Vagina (tissue), 2 donors: Measurements from ENCODE around the gene DDX43.

Source experiments
- CTCF ChIP-seq, 3 experiments: fragments of 450-650 bp in 2 of 3; fragments of 200-600 bp in 1 of 3; sonication (generic) in 1 of 3; IDR thresholded peaks; one replicate each; pipeline ENCODE4 v1.5.1; 2017 to 2019; ENCODE audit warnings: antibody characterized with exemption in 3 of 3, mild to moderate bottlenecking in 2 of 3, moderate library complexity in 2 of 3
- POLR2A ChIP-seq, 2 donors: fragments of 450-650 bp; IDR thresholded peaks; one replicate each; pipeline ENCODE4 v1.6.1; 2017; ENCODE audit warnings: antibody characterized with exemption in 2 of 2, mild to moderate bottlenecking in 2 of 2, moderate library complexity in 2 of 2
- POLR2AphosphoS5 ChIP-seq, 2 donors: sonication (generic); formaldehyde crosslinking; IDR thresholded peaks; one replicate each; pipeline ENCODE4 v1.9.0; 2017; ENCODE audit warnings: antibody characterized with exemption in 2 of 2, mild to moderate bottlenecking in 2 of 2, low read depth in 1 of 2; ENCODE audit not compliant: insufficient read depth in 1 of 2

- TF ChIP-seq CTCF (IDR thresholded peaks at IDR 0.05) (no peak), POLR2A (IDR thresholded peaks at IDR 0.05) (no peak), POLR2AphosphoS5 (IDR thresholded peaks at IDR 0.05; ENCODE audit: insufficient read depth in 1 of 2, low read depth in 1 of 2) (no peak)
These were observed 1.2 kb downstream of the DDX43 start for GRCh38 chr6:73395875-73396274.
